ENCODE measurements around the gene SLC27A4.

SLC27A4 gene

DNA sequence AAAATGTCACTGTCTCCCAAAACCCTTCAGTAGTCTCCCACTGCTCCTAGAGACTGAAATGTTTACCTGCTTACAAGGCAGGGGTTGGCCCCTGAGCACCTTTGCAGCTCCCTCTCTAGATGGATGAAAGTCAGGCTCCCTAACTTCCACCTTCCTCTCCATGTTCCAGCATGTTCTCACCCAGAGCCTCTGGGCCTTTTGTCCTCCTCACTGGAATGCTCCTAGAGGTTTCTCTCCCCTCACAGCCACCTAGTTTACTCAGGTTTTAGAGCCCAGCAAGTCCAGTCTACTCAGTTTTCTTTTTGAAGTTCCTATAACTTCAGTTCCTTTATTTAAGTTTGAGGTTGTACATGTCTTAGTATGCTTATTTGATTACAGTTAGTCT is 30.0 kb downstream of the SLC27A4 start:
- no peak for DNase-seq

GRCh38 chr9:128370752-128371629 is 30.7 kb downstream of the SLC27A4 start, which contains the start of gene URM1:
Gene URM1, plus strand, starts transcription at chr9:128371374. Its CDS starts 7 bp downstream, at chr9:128371381.
- peak; percentile 92 to 97 for DNase-seq

GRCh38 chr9:128371630-128372117 is 31.3 kb downstream of the SLC27A4 start:
- no peak for DNase-seq

- DNase-seq = no peak
Measured at GRCh38 chr9:128372188-128372641, 31.9 kb downstream of the SLC27A4 start.

DNA sequence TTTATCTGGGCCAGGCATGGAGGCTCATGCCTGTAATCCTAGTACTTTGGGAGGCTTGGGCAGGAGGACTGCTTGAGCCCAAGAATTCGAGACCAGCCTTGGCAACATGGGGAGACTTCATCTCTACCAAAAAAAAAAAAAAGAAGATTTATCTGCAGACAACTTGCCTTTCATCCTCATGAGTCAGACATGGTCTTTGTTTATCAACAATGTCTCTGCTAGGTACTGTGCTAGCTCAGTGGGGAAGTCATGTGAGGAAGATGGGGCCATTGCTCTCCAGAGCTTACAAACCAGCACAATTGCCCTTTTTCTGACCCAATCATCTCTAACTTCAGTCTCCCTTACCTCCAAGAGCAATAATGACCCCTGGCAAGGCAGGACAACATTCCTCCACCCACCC is 32.5 kb downstream of the SLC27A4 start:
- DNase-seq = no peak

- no peak for DNase-seq
Measured at GRCh38 chr9:128374221-128374675, 33.9 kb downstream of the SLC27A4 start.

DNA sequence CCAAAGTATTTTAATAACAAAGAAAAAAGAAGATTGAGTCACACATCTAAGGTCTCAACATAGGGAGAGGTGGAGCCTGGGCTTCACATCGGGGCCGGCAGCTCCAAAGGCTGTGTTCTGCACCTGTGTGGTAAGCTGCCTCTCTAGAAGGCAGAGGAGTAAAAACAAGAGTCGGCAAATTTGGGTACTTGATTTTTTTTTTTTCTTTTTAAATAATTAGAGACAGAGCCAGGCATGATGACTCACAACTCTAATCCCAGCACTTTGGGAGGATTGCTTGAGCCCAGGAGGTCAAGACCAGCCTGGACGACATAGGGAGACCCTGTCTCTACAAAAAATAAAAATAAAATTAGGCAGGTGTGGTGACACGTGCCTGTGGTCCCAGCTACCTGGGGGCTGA is 35.5 kb downstream of the SLC27A4 start:
- DNase-seq = no peak

DNA sequence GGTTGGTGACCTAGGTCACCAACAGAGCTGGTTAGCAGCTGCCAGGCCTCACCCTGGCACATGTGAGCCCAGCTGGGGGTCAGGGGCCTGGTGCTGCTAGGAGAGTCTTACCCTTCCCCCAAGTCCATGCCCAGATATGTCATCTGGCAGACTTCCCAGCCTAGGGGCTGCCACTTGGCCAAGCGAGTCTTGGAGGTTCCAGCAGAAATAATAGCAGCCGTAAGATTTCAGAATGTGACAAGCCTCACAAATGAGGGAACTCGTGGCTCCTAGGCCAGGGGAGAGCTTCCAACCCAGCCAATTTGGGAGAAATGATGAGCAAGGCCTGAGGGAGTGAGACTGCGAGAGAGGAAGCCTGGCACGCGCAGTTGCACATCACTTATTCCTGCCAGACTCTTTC is 41.9 kb downstream of the SLC27A4 start:
- no peak for DNase-seq

- DNase-seq = no peak
Measured at GRCh38 chr9:128383007-128383753, 42.9 kb downstream of the SLC27A4 start.

DNA sequence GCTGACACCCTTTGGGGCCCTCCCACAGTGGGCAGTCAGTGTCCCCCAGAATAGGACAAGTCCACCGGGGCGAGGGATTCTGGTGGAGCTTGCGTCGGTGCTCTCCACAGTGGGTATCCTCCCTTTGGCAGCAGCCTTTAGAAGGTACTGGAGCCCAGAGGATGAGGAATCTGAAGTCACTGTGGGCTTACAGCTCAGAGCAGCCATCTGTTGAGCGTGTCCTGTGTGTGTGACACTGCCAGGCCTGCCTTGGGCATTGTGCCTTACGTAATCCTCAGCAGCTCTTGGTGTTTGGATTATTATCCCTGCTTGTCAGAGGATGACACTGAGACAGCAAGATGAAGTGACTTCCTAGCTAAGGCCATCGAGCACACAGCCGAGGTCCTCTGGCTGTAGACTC is 43.5 kb downstream of the SLC27A4 start:
- no peak for DNase-seq

DNA sequence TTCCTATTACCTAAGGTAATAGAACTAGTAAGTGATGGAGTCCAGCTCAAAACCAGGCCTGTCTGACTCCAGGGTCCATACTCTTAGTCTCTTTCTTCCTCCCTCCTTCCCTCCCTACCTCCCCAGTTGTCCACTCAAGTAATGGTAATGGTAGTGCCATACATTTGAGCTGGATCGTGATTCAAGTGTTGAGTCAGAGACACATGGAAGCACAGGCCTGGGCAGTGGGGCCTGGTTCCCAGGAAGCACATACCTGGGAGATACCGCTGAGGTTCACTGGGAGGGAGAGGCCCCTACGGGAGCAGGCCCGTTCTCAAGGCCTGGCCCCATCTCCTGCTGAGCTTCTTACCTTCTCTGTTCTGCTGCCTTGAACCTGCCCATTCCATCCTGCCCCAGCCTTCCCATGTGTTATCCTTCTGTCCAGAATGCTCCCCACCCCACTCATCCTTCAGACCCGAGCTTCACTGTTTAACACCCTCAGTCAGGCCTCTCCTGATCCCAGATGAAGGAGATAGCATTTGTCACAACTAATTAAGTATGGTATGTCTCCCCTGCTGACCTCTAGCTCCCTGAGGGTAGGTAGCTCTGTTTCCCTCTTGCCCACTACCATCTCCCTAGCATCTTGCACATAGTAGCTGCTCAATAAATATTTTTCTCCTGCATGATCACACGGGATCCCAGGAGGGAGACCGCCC is 44.6 kb downstream of the SLC27A4 start:
- no peak for DNase-seq

- no peak for DNase-seq
Measured at GRCh38 chr9:128385496-128386460, 45.5 kb downstream of the SLC27A4 start.

- DNase-seq = no peak
Measured at GRCh38 chr9:128388150-128388549, 47.8 kb downstream of the SLC27A4 start.

DNA sequence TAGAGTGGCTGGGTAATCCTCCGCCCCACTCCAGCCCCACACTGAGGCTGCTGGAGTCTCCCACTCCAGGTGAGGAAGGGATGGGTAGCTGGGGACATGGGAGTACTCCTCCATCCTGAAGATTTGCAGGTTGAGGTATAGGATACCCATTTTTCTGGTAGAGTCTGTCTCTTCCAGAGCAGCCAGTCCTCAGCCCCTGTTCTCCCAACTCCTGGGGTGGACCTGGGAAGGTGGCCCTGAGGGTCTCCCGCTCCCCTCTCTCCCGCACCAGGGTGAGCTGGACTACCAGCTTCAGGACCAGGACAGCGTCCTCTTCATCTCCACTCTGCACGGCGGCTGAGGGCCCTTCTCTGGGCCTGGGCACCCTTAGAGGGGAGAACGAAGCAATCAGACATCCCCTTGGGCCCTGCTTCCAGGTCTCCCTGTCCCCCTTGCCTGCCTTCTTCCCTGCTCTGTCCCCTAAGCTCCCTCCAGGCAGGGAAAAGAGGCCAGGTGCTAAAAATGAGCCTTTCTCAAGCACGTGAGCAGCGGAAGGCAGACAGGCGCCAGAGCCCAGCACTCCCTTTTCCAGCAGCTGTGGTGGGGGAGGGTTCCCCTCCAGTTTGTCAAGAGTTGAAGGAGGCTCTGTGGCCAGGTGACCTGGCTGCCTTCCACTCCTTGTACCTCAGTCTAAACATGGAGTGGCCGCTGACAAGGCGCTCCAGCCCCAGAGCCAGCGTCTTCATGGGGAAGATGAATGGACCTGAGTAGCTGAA is 49.2 kb downstream of the SLC27A4 start:
- DNase-seq = no peak

GRCh38 chr9:128390150-128390812 is 50.0 kb downstream of the SLC27A4 start:
- no peak for DNase-seq

- DNase-seq = no peak
Measured at GRCh38 chr9:128390813-128391711, 50.7 kb downstream of the SLC27A4 start.

DNA sequence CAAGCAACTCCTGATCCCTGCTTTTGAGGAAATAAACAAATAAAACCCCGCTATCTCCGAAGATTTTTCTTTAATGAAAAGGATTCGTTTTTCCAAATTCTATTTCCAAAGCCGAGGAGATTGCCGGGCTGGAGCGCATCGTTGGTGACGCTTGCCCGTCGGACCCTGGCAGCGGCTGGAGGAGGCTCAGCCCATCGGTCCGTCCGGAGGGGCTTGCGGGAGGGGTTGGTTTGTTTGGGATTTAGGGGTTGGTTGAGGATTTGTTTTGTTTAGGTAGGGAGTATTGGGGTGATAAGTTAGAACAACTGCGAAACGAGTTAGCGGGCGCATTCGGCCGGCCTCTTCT is 51.6 kb downstream of the SLC27A4 start:
- DNase-seq = no peak

DNA sequence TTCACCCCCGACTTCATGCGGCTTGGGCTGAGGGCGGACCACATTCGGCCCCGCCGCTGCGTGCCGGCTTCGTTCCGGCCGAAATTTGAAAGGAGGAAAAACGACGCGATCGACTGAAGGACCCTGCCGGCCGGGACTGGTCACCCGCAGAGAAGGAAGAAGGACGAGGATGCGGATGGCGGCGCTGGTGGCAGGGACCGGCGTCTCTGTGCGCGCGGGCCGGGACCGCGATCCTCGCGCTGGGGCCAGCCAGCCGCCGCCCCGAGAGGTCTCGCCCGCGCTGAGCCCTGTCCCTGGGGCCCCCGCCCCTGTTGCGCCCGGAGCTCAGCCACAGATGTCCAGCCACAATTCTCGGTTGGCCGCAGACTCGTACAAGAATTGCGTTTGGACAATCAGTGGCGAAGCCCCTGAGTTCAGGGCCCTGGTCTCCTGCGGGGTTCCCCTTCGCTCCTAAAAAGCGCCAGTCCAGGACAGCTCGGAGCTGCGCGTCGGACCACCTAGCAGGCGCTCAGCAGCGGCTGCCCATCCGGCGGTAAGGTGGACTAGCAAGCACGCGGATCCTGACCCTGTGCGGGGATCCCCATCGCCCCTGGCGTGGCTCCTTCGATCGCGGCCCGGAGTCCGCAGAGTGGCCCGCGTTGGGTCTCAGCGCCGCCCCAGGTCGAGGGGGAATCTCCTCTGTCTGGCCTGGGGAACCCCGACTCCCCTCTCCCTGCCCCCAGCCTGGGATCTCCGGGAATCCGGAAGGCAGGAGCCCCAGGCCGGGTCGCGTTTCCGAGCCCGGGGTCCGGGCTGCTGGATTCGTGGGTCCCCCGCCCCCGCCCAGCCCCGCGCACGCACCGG is 52.2 kb downstream of the SLC27A4 start:
- no peak for DNase-seq

Measured in stimulated activated CD4-positive, alpha-beta T cell treated with anti-CD3 and anti-CD28 coated beads, Interleukin-4, amount 100 ng/mL, for 4 hours (primary cell).